NB4 (cell line): Measurements from ENCODE around the gene ACADM.
"Not testable (repeated sequence)": the region's sequence is repeated elsewhere in the genome, so short reads cannot be mapped to it uniquely, and the experiment has no call there.

ENCODE experiments used
- CTCF ChIP-seq: IDR thresholded peaks from one replicate; pipeline ENCODE4 v1.5.1; 2012; ENCODE audit warnings: low read depth, low read length
- MAX ChIP-seq: IDR thresholded peaks from 2 replicates; pipeline ENCODE4 v1.6.1; 2011; ENCODE audit warnings: low read depth, low read length
- MYC ChIP-seq: IDR thresholded peaks from 2 replicates; pipeline ENCODE4 v1.6.1; 2011; ENCODE audit warnings: low read depth, low read length
- POLR2A ChIP-seq: IDR thresholded peaks from 2 replicates; pipeline ENCODE4 v1.6.1; 2011; ENCODE audit warnings: mild to moderate bottlenecking; ENCODE audit not compliant: insufficient read length; ENCODE audit errors: extremely low read depth

- TF ChIP-seq CTCF, POLR2A, MYC, MAX: not testable (repeated sequence)
Observed at GRCh38 chr1:75783920-75784319, 59.4 kb downstream of the ACADM start.
